HG02623 (cell line): ENCODE data around the gene FRMPD1.
A peak's percentile ranks its signal among the peaks of the same experiment; 100 is the strongest.
"Not testable (repeated sequence)": the region's sequence is repeated elsewhere in the genome, so short reads cannot be mapped to it uniquely, and the experiment has no call there.

Experiments used
- ATAC-seq: cut with Tn5 transposase; IDR thresholded peaks from one replicate; pipeline ENCODE4 v1.9.1; 2021; ENCODE audit warnings: moderate library complexity; ENCODE audit not compliant: unreplicated experiment

Gene FRMPD1

DNA sequence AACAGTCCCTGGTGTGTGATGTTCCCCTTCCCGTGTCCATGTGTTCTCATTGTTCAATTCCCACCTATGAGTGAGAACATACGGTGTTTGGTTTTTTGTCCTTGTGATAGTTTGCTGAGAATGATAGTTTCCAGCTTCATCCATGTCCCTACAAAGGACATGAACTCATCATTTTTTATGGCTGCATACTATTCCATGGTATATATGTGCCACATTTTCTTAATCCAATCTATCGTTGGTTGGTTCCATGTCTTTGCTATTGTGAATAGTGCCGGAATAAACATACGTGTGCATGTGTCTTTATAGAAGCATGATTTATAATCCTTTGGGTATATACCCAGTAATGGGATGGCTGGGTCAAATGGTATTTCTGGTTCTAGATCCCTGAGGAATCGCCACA is 114.5 kb downstream of the FRMPD1 start:
- ATAC-seq = not testable (repeated sequence)

GRCh38 chr9:37769306-37769705 is 118.6 kb downstream of the FRMPD1 start:
- no peak for ATAC-seq

GRCh38 chr9:37769995-37770394 is 119.2 kb downstream of the FRMPD1 start:
- ATAC-seq = no peak

- no peak for ATAC-seq
Measured at GRCh38 chr9:37775216-37775919, 124.6 kb downstream of the FRMPD1 start.

DNA sequence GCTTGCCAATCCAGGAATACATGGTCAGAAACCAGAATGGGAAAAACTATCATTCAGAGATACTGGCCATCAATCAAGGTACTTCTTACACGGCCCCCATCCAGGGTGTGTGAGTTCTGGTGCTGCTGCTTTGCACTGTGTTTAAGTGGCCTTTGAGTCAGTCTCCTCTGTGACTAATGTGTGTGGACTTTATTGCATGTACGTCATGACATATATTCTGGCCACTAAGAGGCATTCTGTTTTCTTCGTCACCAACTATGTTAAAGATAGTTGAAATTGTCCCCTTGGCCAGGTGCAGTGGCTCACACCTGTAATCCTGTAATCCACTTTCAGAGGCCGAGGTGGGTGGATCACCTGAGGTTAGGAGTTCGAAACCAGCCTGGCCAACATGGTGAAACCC is 125.6 kb downstream of the FRMPD1 start:
- ATAC-seq = no peak

GRCh38 chr9:37778534-37778933 is 127.8 kb downstream of the FRMPD1 start:
- ATAC-seq = no peak

- ATAC-seq = no peak
Measured at GRCh38 chr9:37784291-37784615, 133.5 kb downstream of the FRMPD1 start.

- peak; percentile 88 for ATAC-seq
Measured at GRCh38 chr9:37784616-37785483, 134.1 kb downstream of the FRMPD1 start, which contains the start of gene EXOSC3. EXOSC3 (minus strand) TSS chr9:37785064; CDS start chr9:37785044, 20 bp downstream.

DNA sequence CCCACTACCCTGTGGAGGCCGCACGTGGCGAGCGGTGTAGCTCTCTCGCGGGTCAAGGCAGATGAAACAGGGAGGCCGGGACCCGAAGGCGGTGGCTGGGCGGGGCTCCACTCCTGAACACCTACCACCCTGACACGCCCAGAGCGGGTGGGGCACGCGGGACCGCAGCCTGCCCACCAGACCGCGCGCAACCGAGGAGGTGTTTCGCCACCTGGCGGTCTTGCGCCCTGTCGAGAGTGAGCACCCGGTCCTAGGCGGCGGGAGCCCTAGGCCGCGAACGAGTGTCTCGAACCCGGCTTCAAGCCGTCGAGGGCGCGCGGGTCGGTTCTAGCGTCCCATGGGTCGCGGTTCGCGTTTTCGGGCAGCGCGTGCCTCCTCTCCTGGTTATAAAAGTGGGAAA is 136.3 kb downstream of the FRMPD1 start:
- ATAC-seq = no peak

- ATAC-seq = no peak
Measured at GRCh38 chr9:37788332-37788731, 137.6 kb downstream of the FRMPD1 start.

DNA sequence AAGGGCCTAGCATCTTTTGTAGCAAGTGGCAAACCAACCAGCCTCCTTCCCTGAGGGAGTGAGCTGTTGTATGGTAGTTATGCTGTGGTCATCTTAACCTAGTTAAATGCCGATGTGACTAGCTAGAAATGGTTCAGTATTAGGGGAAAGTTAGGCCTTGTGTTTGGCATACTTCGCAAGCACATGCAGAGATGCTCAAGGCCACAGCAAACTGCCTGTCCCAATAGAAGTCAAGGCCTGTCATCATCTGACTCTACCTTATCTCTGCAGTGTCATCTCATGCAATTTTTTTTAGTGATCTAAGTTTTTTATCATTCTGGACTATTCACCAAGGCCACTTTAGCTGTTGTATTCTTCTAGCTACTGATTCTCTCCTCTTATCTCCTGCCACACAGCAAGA is 139.3 kb downstream of the FRMPD1 start:
- no peak for ATAC-seq

- ATAC-seq = no peak
Measured at GRCh38 chr9:37792122-37792521, 141.4 kb downstream of the FRMPD1 start.

GRCh38 chr9:37796232-37796631 is 145.5 kb downstream of the FRMPD1 start:
- ATAC-seq = no peak
